ENCODE results near the gene GNG13.

GNG13 gene

DNA sequence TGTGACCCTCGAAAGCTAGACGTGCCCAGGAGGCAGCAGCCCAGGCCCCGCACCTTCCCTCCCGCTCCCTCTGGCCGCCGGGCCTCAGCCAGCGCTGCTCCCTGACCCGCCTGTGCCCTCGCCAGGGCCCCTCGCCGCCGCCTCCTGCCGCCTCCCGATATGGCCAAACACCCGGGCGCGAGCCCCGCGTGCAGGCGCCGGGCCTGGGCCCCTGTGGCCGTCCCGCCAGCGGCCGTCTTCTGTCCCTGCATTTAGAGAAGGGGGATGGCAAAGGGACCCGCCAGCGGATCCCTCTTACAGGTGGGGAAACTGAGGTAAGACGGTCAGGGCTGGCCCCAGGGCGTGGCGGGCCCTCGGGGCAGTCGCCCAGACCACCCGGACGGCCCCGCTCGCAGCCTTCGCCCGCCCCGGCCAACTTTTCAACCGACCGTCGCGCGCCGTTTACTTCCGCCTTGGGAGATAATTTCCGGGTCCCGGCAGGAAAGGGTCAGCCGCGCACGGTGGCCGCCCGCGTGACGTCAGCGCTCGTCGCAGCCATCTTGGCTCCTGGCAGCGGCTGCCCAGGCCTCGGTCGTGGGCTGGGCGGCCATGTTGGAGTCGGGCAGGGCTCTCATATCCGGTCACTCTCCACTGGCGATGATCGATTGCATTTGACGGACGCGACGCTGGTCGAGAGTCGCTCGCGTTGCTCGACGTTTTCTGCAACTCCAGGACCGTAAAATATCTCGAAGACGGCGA is 7.0 kb upstream of the GNG13 start:
- H3K4me3 ChIP-seq (ENCODE audit: low read depth, low read length) = peak overlapping the region; percentile 70
- DNase-seq (ENCODE audit: low read depth) = peak; percentile 80
- TF ChIP-seq, protein P1, sequence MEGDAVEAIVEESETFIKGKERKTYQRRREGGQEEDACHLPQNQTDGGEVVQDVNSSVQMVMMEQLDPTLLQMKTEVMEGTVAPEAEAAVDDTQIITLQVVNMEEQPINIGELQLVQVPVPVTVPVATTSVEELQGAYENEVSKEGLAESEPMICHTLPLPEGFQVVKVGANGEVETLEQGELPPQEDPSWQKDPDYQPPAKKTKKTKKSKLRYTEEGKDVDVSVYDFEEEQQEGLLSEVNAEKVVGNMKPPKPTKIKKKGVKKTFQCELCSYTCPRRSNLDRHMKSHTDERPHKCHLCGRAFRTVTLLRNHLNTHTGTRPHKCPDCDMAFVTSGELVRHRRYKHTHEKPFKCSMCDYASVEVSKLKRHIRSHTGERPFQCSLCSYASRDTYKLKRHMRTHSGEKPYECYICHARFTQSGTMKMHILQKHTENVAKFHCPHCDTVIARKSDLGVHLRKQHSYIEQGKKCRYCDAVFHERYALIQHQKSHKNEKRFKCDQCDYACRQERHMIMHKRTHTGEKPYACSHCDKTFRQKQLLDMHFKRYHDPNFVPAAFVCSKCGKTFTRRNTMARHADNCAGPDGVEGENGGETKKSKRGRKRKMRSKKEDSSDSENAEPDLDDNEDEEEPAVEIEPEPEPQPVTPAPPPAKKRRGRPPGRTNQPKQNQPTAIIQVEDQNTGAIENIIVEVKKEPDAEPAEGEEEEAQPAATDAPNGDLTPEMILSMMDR (IDR thresholded peaks at IDR 0.05; ENCODE audit: low read depth, low read length, missing control alignments) = no peak
- in situ Hi-C loops (cut with HindIII; ENCODE audit: low sequenced_read_pairs) = no loop called here

DNA sequence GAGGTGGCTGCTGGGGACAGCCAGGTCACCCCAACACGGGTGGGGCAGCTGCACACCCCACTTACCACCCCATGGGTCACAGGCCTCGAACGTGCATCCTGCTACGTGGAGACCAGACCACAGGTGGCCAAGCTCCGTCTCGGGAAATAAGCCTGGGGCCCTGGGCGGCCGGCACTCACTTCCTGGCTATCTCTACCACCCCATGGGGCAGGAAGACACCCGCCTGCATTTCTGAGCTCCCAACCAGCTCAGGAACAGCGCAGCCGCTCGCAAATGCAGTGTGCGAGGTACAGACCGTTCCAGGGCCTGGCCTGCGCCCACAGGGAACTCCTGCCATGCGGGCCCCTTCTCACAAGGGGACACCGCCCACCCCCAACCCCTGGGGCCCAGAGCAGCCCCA is 4.9 kb upstream of the GNG13 start:
- no peak for DNase-seq (ENCODE audit: low read depth)
- no peak overlapping the region for H3K4me3 ChIP-seq (ENCODE audit: low read depth, low read length)
- in situ Hi-C loops (cut with HindIII; ENCODE audit: low sequenced_read_pairs) = no loop called here
- TF ChIP-seq, protein P1 (IDR thresholded peaks at IDR 0.05; ENCODE audit: low read depth, low read length, missing control alignments) = no peak

DNA sequence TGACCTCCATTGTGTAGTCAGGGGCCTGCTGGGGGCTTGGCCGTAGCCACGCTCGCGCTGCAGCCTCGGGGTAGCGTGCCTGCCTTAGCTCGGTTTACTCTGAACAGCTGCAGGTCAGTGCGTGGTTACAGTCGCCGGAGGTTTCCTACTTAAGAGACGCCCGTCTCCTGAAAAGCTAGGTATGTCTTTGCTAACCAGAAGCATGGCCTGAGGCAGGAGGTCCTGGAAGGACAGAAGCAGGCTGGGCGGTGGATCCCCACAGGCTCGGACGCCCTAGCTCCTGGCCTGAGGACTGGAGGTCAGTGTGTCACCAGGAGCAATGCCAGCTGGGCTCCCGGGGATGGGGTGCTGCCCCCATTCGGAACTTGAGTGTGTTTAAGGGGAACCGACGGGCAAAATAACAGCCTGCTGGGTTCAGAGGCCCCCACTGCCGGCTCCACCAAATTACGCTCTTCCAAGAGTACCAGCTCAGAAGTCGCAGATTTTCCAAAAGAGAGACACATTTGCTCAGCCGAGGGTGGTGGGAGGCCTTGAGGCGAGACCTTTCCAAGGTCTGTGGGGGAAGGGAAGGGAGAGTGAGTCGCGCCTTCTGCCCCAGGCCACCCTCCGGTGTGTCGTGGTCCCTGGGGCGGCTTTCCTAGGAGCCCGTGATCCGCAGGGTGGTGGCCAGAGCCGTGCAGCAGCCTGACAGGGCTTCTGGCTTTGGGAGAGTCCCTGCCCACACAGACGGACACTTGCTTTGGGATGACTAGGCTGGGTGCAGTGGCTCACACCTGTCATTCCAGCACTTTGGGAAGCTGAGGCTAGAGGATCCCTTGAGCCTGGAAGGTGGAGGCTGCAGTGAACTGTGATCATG is 3.9 kb upstream of the GNG13 start:
- no peak overlapping the region for H3K4me3 ChIP-seq (ENCODE audit: low read depth, low read length)
- in situ Hi-C loops (cut with HindIII; ENCODE audit: low sequenced_read_pairs) = no loop called here
- DNase-seq (ENCODE audit: low read depth) = no peak
- TF ChIP-seq, protein P1 (IDR thresholded peaks at IDR 0.05; ENCODE audit: low read depth, low read length, missing control alignments) = no peak

DNA sequence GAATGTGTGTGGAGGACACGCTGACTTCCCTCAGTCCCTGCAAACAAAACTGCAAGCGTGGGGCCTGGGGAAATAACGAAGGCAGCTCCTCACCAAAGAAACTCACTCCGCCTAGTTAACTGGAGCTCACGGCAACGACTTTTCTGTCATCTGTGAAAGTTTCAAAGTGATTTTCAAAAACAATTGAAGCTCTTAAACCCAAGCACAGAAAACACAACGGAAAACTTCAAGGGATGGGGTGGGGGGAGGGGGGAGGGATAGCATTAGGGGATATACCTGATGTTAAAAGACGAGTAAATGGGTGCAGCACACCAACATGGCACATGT is 3.2 kb upstream of the GNG13 start:
- in situ Hi-C loops (cut with HindIII; ENCODE audit: low sequenced_read_pairs) = no loop called here
- no peak overlapping the region for H3K4me3 ChIP-seq (ENCODE audit: low read depth, low read length)
- TF ChIP-seq, protein P1 (IDR thresholded peaks at IDR 0.05; ENCODE audit: low read depth, low read length, missing control alignments) = no peak
- no peak for DNase-seq (ENCODE audit: low read depth)

DNA sequence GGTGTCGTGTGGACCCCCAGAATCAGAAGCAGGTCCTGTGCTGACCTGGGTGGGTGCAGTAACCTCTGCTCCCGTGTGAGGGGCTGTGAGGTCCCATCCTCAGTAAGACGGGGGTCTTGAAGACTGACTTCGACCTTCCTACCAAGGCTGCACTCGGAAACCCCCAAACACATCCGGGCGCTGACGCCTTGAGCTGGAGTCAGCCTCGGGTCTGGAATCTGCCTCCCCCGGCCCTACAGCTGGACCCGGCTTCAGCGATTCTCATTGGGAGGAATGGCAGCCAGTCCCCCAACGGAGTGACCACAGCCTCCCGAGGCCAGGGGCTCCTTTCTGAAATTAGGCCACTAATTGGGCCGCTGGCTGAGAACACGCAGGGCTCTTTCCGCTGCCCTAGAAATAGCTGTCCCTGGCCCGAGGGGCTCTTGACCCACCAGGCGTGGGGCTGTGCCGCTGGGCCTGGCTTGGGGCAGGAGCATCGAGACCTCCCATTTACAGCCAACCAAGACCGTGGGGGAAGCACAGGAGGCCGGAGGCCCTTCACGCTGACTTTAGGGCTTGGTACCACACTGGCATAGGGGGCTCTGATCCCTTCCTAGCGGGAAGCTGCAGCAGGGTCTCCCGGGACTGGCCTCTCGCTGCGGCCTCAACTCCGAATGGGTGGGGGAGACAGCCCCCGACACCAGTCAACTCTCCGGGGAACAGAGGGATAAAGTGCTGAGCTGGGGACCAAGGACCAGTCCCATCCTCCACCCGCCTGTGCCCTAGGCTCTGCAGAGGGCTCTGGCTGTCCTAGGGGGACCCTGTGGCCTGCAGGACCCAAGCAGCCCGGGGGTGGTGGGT is 2.6 kb upstream of the GNG13 start:
- TF ChIP-seq, protein P1 (IDR thresholded peaks at IDR 0.05; ENCODE audit: low read depth, low read length, missing control alignments) = no peak
- DNase-seq (ENCODE audit: low read depth) = no peak
- H3K4me3 ChIP-seq (ENCODE audit: low read depth, low read length) = no peak overlapping the region
- in situ Hi-C loops (cut with HindIII; ENCODE audit: low sequenced_read_pairs) = no loop called here

DNA sequence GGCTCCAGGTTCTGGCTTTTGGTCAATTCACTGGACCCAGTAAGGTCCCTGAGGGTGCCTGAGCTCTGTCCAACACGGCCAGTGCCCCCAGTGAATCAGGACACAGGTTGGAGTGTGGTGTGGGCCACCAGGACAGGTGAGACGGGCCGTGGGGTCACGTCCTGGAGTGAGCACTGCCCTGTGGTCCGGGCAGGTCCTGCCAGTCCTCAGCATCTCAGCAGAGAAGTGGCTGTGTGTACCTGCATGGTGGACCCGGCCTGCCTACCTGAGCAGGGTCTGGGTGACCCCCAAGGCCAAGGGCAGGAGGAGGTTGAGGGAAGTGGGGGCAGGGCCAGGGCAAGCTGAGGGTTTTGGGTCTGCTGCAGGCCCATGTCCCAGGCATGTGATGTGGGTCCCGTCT is 1.9 kb upstream of the GNG13 start:
- in situ Hi-C loops (cut with HindIII; ENCODE audit: low sequenced_read_pairs) = no loop called here
- no peak overlapping the region for H3K4me3 ChIP-seq (ENCODE audit: low read depth, low read length)
- TF ChIP-seq, protein P1 (IDR thresholded peaks at IDR 0.05; ENCODE audit: low read depth, low read length, missing control alignments) = no peak
- no peak for DNase-seq (ENCODE audit: low read depth)

Measured in astrocyte of the cerebellum (primary cell).